Esophagus squamous epithelium (tissue), 4 donors: ENCODE measurements around the gene RAB30.

ENCODE experiments used
- CTCF ChIP-seq, 6 experiments: fragments of 450-650 bp in 4 of 6; fragments of 200-600 bp in 2 of 6; sonication (generic) in 2 of 6; IDR thresholded peaks; one replicate each; pipeline ENCODE4 v1.5.1; 2016 to 2019; ENCODE audit warnings: antibody characterized with exemption in 6 of 6, mild to moderate bottlenecking in 4 of 6, moderate library complexity in 4 of 6
- POLR2A ChIP-seq, 4 donors: fragments of 450-650 bp; IDR thresholded peaks; one replicate each; pipeline ENCODE4 v1.6.1; 2017; ENCODE audit warnings: antibody characterized with exemption in 4 of 4, mild to moderate bottlenecking in 4 of 4, moderate library complexity in 3 of 4

GRCh38 chr11:83009999-83010398 lies 61.7 kb downstream of the RAB30 start:
- no peak for TF ChIP-seq CTCF (IDR thresholded peaks at IDR 0.05)
- no peak for TF ChIP-seq POLR2A (IDR thresholded peaks at IDR 0.05)
